GM19025 (cell line): ENCODE data around the gene LPA.
"Not testable (repeated sequence)": the region's sequence is repeated elsewhere in the genome, so short reads cannot be mapped to it uniquely, and the experiment has no call there.

ENCODE experiments used
- ATAC-seq: cut with Tn5 transposase; IDR thresholded peaks from one replicate; pipeline ENCODE4 v1.9.1; 2021; ENCODE audit warnings: mild to moderate bottlenecking, low read depth, moderate library complexity; ENCODE audit not compliant: unreplicated experiment

LPA gene

DNA sequence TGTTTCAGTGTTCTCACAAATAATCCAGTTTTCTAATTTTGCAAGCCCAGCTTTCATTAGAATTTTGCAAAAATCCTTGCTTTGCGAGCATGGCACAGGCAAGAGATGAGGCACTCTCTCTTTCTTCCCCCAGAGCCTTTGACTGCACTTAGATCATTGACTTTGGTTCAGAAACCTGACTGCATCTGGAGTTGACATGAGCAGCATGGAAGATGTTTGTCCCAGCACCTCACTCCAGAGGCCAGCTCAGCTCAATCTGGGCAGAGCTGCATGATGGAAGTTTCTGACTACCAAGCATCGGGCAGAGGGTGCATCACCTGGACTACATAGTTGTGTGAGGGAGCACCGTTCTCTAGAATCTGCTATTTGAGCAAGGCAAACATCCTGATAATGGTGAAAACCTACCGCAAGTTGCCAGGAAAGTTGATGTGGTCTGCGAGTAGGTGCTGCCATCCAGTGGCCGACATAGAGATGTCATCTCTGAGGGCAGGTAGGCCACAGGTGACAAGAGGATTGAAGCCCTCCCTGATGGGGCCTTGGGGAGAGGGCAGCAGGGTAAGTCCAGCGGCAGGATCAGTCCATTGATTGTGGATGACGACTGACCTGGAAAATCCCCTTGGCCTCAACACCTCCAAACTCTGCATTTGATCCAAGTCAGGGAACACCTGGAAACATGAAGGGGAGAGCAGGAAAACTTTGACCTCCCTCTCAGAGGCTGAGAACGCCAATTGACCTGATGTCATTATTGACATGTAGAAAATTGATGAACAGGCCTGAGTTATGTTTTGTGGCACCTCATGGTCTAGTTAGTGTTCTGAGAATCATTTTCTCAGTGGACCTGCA, 3.8 kb upstream of the LPA start:
- no peak for ATAC-seq

GRCh38 chr6:160662842-160663241, 1.2 kb downstream of the LPA start:
- ATAC-seq = no peak

- ATAC-seq = no peak
Measured at GRCh38 chr6:160662429-160662828, 1.6 kb downstream of the LPA start.

DNA sequence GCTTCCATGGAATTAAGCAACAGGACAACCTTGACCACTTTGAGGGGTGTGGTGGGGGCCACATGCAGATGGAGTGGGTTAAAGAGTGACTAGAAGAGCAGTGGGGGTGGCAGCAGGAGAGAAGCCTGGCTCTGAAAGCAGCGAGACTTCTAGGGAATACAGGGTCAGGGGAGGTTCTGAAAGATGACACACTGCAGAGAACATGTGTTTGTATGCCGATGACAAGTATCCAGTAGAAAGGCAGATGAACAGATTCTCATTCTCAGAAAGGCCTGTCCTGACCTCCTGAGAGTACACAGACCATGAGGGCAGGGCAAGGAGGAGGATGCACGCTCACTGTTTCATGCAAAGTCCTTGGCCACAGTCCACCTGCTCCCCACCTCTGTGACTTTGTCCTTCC, 2.9 kb downstream of the LPA start:
- no peak for ATAC-seq

DNA sequence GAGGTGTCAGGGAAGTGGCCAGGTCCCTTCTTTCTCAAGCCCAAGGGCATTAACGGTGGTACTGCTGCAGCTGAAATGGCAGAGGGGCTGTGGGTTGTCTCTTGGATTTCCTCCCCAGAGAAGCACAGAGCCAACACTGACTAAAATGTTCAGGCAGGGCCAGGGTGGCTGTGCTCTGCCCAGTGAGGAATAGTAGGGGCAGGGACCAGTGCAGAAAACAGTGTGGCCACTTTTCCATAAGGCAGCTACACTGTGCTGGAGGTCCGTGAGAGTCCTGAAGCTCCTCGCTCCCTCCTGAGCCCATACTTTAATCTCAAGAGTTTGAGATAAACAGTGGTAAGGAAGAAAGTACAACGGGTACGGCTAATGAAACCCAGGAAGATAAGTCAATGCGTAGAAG, 4.5 kb downstream of the LPA start:
- no peak for ATAC-seq

DNA sequence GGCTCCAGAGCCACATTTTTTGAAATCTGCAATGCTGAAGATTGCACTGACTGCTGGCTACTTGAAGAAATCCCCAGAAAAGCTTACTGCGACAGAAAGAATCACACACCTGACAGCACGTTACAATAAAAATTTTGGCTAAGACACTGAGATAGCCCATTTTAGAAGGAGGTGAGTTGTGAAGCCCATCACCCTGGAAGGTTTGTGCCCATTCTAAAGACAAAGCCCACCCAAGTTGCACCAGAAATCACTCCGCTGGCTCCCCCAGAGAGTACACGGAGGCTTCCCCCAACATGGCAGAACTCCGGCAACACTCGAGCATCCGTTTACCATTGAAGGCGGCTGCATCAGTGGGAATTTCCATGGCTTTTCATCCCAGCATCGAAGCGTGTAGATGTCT, 29.4 kb downstream of the LPA start:
- no peak for ATAC-seq

DNA sequence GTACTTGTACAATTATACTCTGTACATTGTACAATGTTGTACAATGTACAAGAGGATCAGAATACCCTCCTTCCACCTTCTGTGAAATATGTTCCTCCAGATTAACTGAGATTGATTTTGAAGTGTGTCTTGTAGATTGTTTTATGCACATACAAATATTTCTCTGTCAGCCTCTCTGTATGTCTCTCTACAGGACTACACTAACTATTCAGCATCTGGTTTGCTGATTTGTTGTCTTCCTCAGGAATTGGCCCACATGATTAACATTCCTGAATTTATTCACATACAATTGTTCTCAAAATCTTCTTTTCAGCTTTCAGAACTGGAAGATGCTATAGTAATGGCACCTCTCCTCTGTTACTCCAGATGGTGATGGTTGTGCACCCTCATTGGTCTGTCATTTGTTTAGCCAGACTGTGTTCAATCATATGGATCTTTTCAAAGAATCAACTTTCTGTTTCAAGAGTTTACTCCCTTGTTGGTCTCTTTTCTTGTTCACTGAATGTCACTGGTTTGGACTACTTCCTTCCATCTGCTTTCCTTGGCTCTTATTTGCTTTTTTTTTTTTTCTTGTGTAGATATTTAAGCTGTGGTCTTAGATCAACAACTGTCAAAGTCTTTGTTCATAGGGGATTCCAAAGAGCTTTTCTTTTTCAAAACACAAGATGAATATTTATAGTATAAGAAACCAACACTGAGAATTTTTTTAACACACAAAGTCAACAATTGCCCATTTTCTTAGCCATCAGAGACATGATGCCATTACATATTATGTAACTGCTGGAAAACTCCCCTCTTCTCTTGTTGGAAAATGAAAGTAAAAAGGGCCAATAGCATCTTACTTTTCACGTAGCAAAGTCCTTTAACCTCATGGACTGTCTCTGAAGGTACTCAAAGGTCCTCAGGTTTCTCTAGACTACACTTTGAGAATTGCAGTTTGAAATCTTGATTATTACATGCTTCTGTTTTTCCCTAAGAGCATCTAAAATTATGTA, 67.9 kb downstream of the LPA start:
- ATAC-seq = no peak

- ATAC-seq = not testable (repeated sequence)
Measured at GRCh38 chr6:160595297-160595696, 68.8 kb downstream of the LPA start.

DNA sequence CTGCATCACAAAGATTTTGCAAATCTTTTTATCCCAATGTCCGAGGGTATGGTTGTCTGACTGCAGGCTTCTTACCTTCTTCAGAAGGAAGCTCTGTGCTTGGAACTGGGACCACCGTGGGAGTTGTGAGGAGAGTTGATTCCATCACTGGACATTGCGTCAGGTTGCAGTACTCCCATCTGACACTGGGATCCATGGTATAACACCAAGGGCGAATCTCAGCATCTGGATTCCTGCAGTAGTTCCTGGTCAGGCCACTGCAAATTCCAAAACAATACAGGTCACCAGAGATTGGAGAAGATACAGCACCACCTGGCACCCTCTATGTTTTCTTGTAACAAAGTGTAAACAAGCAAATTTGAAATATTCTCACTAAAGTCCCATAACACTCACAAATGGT, 77.7 kb downstream of the LPA start:
- no peak for ATAC-seq

- no peak for ATAC-seq
Measured at GRCh38 chr6:160583794-160584193, 80.3 kb downstream of the LPA start.

GRCh38 chr6:160581406-160581805, 82.7 kb downstream of the LPA start:
- no peak for ATAC-seq

DNA sequence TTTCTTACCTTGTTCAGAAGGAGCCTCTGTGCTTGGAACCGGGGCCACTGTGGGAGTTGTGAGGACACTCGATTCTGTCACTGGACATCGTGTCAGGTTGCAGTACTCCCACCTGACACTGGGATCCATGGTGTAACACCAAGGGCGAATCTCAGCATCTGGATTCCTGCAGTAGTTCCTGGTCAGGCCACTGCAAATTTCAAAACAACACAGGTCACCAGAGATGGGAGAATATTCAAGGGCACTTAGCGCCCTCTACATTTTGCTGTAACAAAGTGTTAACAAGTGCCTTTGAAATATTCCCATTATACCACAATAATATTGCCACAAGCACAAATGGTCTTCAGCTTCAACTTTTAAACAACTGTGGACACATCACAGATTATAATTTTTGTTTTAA, 85.6 kb downstream of the LPA start:
- ATAC-seq = not testable (repeated sequence)

DNA sequence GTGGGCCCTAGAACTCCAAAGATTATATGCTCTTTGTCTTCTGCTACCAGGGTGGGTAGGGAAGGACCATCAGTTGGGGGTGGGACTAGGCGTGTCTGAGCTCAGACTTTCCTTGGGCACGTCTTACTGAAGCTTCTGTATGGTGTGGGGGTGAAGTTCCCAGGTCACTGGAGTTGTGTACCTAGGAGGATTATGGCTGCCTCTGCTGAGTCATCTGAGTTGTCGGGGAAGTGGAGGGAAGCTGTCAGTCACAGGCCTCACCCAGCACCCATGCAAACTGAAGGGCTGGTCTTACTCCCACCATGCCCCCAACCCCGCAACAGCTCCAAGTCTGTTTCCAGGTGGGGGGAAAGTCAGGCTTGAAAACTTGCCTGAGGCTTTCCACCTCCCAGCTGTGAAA, 90.1 kb downstream of the LPA start:
- no peak for ATAC-seq

GRCh38 chr6:160571201-160571600, 92.9 kb downstream of the LPA start:
- ATAC-seq = not testable (repeated sequence)

- no peak for ATAC-seq
Measured at GRCh38 chr6:160544802-160545201, 119.3 kb downstream of the LPA start.

DNA sequence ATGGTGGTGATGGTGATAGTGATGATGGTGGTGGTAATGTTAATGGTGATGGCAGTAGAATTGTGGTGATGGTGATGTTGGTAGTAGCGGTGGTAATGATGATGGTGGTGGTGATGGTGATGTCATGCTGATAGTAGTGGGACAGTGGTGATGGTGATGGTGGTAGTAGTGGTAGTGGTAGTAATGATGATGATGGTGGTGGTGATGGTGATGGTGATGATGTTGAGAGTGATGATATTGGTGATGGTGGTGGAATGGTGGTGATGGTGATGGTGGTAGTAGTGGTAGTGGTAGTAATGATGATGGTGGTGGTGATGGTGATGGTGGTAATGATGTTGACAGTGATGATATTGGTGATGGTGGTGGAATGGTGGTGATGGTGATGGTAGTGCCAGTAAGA, 128.8 kb downstream of the LPA start:
- no peak for ATAC-seq

DNA sequence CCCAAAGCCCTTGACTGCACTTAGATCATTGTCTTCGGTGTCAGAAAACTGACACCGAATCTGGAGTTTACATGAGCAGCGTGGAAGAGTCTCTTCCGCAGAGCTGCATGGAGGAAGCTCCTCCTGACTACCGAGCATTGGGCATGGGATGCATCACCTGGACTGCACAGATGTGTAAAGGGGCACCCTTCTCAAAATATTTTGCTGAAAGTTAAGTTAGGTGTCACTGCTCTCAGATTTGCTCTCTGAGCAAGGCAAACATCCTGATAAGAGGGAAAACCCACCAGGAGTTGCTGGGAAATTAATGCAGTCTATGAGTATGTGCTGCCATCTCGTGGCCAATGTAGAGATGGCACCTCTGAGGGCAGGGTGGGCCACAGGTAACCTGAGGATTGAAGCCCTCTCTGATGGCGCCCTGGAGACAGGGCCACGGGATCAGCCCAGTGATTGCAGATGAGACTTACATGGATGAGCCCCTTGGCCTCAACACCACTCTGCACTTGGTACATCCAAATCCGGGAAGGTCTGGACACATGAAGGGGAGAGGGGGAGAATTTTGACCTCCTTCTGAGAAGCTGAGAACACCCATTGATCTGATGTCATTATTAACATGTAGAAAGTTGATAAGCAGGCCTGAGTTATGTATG, 129.9 kb downstream of the LPA start:
- peak; percentile 72 for ATAC-seq

DNA sequence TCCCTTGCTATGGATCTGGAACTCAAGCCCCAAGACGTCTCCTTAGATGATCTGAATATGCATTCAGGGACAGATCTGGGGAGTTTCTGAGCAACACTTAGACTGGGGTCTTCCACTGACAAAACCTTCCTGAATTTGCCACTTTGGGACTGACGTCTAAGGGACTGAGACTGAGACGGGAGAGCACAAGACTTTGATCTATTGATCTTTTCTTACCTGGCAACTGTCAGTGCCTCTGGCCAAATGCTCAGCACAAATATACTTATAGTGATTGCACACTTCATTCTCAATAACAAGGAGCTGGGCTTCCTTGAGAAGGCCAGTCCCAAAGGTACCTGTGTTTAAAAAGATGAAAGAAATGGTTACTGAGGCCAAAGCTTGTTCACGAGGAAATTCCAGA, 131.8 kb downstream of the LPA start:
- ATAC-seq = no peak

GRCh38 chr6:160531826-160532225, 132.2 kb downstream of the LPA start:
- ATAC-seq = no peak

DNA sequence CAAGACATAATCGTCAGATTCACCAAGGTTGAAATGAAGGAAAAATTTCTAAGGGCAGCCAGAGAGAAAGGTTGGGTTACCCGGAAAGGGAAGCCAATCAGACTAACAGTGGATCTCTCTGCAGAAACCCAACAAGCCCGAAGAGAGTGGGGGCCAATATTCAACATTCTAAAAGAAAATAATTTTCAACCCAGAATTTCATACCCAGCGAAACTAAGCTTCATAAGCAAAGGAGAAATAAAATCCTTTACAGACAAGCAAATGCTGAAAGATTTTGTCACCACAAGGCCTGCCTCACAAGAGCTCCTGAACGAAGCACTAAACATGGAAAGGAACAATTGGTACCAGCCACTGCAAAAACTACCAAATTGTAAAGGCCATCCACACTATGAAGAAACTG, 134.6 kb downstream of the LPA start:
- not testable (repeated sequence) for ATAC-seq

DNA sequence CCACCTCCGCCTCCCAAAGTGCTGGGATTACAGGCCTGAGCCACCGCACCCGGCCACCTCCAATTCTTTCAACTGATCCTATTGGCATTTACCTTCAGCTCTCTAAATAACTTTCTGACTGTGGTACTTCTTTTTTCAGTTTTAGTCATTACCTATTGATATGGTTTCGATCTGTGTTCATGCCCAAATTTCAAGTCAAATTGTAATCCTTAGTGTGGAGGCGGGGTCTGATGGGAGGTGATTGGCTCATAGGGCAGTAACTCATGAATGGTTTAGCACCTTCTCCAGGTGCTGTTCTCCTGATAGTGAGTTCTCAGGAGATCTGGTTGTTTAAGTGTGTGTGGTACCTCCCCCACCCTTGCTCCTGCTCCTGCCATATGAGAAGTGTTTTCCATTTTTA, 140.9 kb downstream of the LPA start:
- no peak for ATAC-seq
